Measurements from ENCODE around the gene SRP72. TPM values are rescaled to one million over a fixed set of nuclear protein-coding genes. Genes with fewer than 3 reads are reported as not detected.

Gene SRP72
- total RNA-seq, 1 donor from 2014 or later, result 102 TPM

GRCh38 chr4:56505269-56506130 is 38.1 kb downstream of the SRP72 start, which contains the start of gene ARL9:
TSS of gene ARL9 (plus strand) at chr4:56505791. CDS start at chr4:56505863, 72 bp downstream.
- peak; percentile 56 for DNase-seq
- Mint-ChIP-seq H3K27me3 (ENCODE audit: unreplicated experiment) (peaks cover 7% of the 10 kb centered on the region), H3K27ac (ENCODE audit: unreplicated experiment) (peak within 1 kb of the TSS; percentile 77), H3K9me3 (ENCODE audit: unreplicated experiment) (peaks cover 2% of the 10 kb centered on the region), H3K4me1 (ENCODE audit: low read depth, unreplicated experiment) (peaks cover 2% of the 10 kb centered on the region), H3K4me3 (ENCODE audit: unreplicated experiment) (peak within 1 kb of the TSS; percentile 93), H3K36me3 (ENCODE audit: unreplicated experiment) (no peaks in the 10 kb centered on the region)
- TF ChIP-seq CTCF (IDR thresholded peaks at IDR 0.05; ENCODE audit: partially characterized antibody, unreplicated experiment), result no peak

- Mint-ChIP-seq H3K27ac (ENCODE audit: unreplicated experiment) (no peak overlapping the region), H3K4me3 (ENCODE audit: unreplicated experiment) (no peak overlapping the region), H3K9me3 (ENCODE audit: unreplicated experiment) (no peaks in the 10 kb centered on the region), H3K36me3 (ENCODE audit: unreplicated experiment) (no peaks in the 10 kb centered on the region), H3K4me1 (ENCODE audit: low read depth, unreplicated experiment) (no peaks in the 10 kb centered on the region), H3K27me3 (ENCODE audit: unreplicated experiment) (peaks cover 2% of the 10 kb centered on the region)
- DNase-seq, result no peak
- TF ChIP-seq CTCF (IDR thresholded peaks at IDR 0.05; ENCODE audit: partially characterized antibody, unreplicated experiment), result no peak
These were observed 43.7 kb downstream of the SRP72 start for GRCh38 chr4:56511098-56511497.

- Mint-ChIP-seq H3K9me3 (ENCODE audit: unreplicated experiment) (no peaks in the 10 kb centered on the region), H3K27me3 (ENCODE audit: unreplicated experiment) (no peaks in the 10 kb centered on the region), H3K4me3 (ENCODE audit: unreplicated experiment) (no peak overlapping the region), H3K4me1 (ENCODE audit: low read depth, unreplicated experiment) (no peaks in the 10 kb centered on the region), H3K27ac (ENCODE audit: unreplicated experiment) (no peak overlapping the region), H3K36me3 (ENCODE audit: unreplicated experiment) (no peaks in the 10 kb centered on the region)
- no peak for DNase-seq
- no peak for TF ChIP-seq CTCF (IDR thresholded peaks at IDR 0.05; ENCODE audit: partially characterized antibody, unreplicated experiment)
These were observed 44.7 kb downstream of the SRP72 start for GRCh38 chr4:56512166-56512565.

- no peak overlapping the region for H3K27ac Mint-ChIP-seq (ENCODE audit: unreplicated experiment)
- TF ChIP-seq CTCF (IDR thresholded peaks at IDR 0.05; ENCODE audit: partially characterized antibody, unreplicated experiment), result no peak
- H3K4me1 Mint-ChIP-seq (ENCODE audit: low read depth, unreplicated experiment), result no peaks in the 10 kb centered on the region
- H3K27me3 Mint-ChIP-seq (ENCODE audit: unreplicated experiment), result no peaks in the 10 kb centered on the region
- no peaks in the 10 kb centered on the region for H3K36me3 Mint-ChIP-seq (ENCODE audit: unreplicated experiment)
- H3K4me3 Mint-ChIP-seq (ENCODE audit: unreplicated experiment), result no peak overlapping the region
- no peak for DNase-seq
- H3K9me3 Mint-ChIP-seq (ENCODE audit: unreplicated experiment), result no peaks in the 10 kb centered on the region
These were observed 46.1 kb downstream of the SRP72 start for GRCh38 chr4:56513517-56513916.
